Measurements from ENCODE around the gene CDC73. TPM values are rescaled to one million over a fixed set of nuclear protein-coding genes. Genes with fewer than 3 reads are reported as not detected.

The CDC73 gene
- total RNA-seq, 1 experiment from 2014 or later = 78.2 TPM

DNA sequence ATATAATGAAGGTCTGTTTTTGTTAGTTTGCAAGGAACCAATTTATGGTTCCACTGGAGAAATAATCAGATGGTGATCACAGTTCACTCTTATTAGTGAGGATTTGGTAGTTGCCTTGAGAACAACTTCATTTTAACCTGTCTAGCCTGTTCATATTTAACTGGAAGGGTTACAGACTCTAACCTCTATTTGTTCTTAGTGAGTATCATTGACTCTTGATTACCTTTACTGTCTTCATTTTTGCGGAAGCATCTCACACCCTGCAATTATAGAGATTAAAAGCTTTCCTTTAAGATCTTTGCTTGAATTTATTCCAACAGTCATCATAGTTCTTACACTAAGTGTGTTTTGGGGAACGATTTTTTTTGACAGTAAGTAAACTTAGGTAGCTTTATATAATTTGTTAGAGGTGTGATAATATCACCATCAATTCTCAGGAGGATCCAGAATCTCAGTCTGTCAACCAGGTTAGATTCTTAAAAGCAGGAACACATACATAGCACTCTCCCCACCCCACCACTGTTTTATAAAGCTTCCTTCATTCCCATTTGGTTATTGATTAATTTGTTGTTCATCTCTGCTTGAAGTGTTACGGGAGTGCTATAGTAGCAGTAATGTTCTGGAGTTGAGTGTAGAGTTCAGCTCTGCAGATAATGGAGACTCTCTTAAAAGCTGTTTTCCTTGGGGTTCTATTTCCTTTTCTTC lies 34.4 kb downstream of the CDC73 start:
- DNase-seq (ENCODE audit: low read depth, low spot score) = no peak
- ChIA-PET CTCF (no interaction called here), POLR2A (no interaction called here)
- Histone ChIP-seq H3K9me3 (ENCODE audit: control insufficient read depth, insufficient read depth, low read depth, low read length) (no peaks in the 10 kb centered on the region), H3K36me3 (ENCODE audit: control insufficient read depth, insufficient read depth, low read length) (peaks cover 9% of the 10 kb centered on the region; the same call in 1 of the 2 replicates), H3K27me3 (ENCODE audit: control insufficient read depth, insufficient read depth, low read length) (no peaks in the 10 kb centered on the region), H3K4me3 (ENCODE audit: low read depth in 2 of 2, low read length in 2 of 2) (no peak overlapping the region), H3K4me1 (ENCODE audit: control insufficient read depth, insufficient read depth, low read length) (no peaks in the 10 kb centered on the region; the same call in 1 of the 2 replicates), H3K27ac (ENCODE audit: low read length) (no peak overlapping the region)
- no peak for ATAC-seq
- in situ Hi-C loops (cut with HindIII; ENCODE audit: low pct_unique_long_range_greater_than_20kb, low sequenced_read_pairs) (no loop called here), intact Hi-C loops (cut with micrococcal nuclease; ENCODE audit: unreplicated experiment) (no loop called here)
- no TSS peak for BruUV-seq (replicated peaks)
- TF ChIP-seq, protein P1, sequence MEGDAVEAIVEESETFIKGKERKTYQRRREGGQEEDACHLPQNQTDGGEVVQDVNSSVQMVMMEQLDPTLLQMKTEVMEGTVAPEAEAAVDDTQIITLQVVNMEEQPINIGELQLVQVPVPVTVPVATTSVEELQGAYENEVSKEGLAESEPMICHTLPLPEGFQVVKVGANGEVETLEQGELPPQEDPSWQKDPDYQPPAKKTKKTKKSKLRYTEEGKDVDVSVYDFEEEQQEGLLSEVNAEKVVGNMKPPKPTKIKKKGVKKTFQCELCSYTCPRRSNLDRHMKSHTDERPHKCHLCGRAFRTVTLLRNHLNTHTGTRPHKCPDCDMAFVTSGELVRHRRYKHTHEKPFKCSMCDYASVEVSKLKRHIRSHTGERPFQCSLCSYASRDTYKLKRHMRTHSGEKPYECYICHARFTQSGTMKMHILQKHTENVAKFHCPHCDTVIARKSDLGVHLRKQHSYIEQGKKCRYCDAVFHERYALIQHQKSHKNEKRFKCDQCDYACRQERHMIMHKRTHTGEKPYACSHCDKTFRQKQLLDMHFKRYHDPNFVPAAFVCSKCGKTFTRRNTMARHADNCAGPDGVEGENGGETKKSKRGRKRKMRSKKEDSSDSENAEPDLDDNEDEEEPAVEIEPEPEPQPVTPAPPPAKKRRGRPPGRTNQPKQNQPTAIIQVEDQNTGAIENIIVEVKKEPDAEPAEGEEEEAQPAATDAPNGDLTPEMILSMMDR (IDR thresholded peaks at IDR 0.05) = no peak
- TF ChIP-seq POLR2AphosphoS5 (IDR thresholded peaks at IDR 0.05; ENCODE audit: low read depth, low read length) (no peak), SIN3A (IDR thresholded peaks at IDR 0.05; ENCODE audit: borderline replicate concordance, insufficient read depth, low read depth, low read length) (no peak), TCF7L2 (IDR thresholded peaks at IDR 0.05; ENCODE audit: low read depth, low read length) (no peak)
- TF ChIP-seq, protein P2, sequence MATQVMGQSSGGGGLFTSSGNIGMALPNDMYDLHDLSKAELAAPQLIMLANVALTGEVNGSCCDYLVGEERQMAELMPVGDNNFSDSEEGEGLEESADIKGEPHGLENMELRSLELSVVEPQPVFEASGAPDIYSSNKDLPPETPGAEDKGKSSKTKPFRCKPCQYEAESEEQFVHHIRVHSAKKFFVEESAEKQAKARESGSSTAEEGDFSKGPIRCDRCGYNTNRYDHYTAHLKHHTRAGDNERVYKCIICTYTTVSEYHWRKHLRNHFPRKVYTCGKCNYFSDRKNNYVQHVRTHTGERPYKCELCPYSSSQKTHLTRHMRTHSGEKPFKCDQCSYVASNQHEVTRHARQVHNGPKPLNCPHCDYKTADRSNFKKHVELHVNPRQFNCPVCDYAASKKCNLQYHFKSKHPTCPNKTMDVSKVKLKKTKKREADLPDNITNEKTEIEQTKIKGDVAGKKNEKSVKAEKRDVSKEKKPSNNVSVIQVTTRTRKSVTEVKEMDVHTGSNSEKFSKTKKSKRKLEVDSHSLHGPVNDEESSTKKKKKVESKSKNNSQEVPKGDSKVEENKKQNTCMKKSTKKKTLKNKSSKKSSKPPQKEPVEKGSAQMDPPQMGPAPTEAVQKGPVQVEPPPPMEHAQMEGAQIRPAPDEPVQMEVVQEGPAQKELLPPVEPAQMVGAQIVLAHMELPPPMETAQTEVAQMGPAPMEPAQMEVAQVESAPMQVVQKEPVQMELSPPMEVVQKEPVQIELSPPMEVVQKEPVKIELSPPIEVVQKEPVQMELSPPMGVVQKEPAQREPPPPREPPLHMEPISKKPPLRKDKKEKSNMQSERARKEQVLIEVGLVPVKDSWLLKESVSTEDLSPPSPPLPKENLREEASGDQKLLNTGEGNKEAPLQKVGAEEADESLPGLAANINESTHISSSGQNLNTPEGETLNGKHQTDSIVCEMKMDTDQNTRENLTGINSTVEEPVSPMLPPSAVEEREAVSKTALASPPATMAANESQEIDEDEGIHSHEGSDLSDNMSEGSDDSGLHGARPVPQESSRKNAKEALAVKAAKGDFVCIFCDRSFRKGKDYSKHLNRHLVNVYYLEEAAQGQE (IDR thresholded peaks at IDR 0.05; ENCODE audit: insufficient read depth in 1 of 2, low read depth in 2 of 2, low read length in 1 of 2) = no peak

DNA sequence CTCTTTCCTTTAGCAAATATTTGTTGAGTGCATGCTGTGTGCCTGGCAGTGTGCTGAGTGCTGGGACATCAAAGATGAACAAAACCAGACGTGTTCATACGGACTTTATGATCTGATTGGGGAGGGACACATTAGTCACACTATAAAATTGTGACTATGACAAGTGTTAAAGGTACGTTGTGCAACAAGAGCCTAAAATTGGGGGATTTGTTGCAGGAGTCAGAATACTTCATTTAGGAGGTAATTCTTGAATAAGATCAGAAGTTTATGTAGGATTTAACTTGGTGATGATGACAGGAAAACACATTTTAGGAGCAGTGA lies 35.0 kb downstream of the CDC73 start:
- no peak for ATAC-seq
- Histone ChIP-seq H3K27ac (ENCODE audit: low read length) (no peak overlapping the region), H3K4me1 (ENCODE audit: control insufficient read depth, insufficient read depth, low read length) (no peaks in the 10 kb centered on the region; the same call in 1 of the 2 replicates), H3K4me3 (ENCODE audit: low read depth in 2 of 2, low read length in 2 of 2) (no peak overlapping the region), H3K27me3 (ENCODE audit: control insufficient read depth, insufficient read depth, low read length) (no peaks in the 10 kb centered on the region), H3K36me3 (ENCODE audit: control insufficient read depth, insufficient read depth, low read length) (peaks cover 8% of the 10 kb centered on the region; the same call in 1 of the 2 replicates), H3K9me3 (ENCODE audit: control insufficient read depth, insufficient read depth, low read depth, low read length) (no peaks in the 10 kb centered on the region)
- CTCF ChIA-PET = no interaction called here
- DNase-seq (ENCODE audit: low read depth, low spot score) = no peak
- TF ChIP-seq, protein P2 (IDR thresholded peaks at IDR 0.05; ENCODE audit: insufficient read depth in 1 of 2, low read depth in 2 of 2, low read length in 1 of 2) = no peak
- TF ChIP-seq SIN3A (IDR thresholded peaks at IDR 0.05; ENCODE audit: borderline replicate concordance, insufficient read depth, low read depth, low read length) = no peak
- no peak for TF ChIP-seq TCF7L2 (IDR thresholded peaks at IDR 0.05; ENCODE audit: low read depth, low read length)
- TF ChIP-seq, protein P1 (IDR thresholded peaks at IDR 0.05) = no peak
- TF ChIP-seq POLR2AphosphoS5 (IDR thresholded peaks at IDR 0.05; ENCODE audit: low read depth, low read length) = no peak
- POLR2A ChIA-PET = no interaction called here
- BruUV-seq (replicated peaks) = no TSS peak
- in situ Hi-C loops (cut with HindIII; ENCODE audit: low pct_unique_long_range_greater_than_20kb, low sequenced_read_pairs) = no loop called here
- intact Hi-C loops (cut with micrococcal nuclease; ENCODE audit: unreplicated experiment) = no loop called here
